ENCODE results near the gene GAGE12F.
"Not testable (repeated sequence)": the region's sequence is repeated elsewhere in the genome, so short reads cannot be mapped to it uniquely, and the experiment has no call there.

GRCh38 chrX:49560542-49560941 lies at the start of gene GAGE12F:
- TF ChIP-seq CTCF, EP300 (IDR thresholded peaks at IDR 0.05): not testable (repeated sequence)

Data from gastroesophageal sphincter (tissue), 3 donors.